K562 (cell line): ENCODE results near the gene PTPRT.

Experiments used
- C11orf30 ChIP-seq: fragments of 450-650 bp; IDR thresholded peaks from 2 replicates; pipeline ENCODE4 v1.6.1; 2016; ENCODE audit warnings: low read depth, mild to moderate bottlenecking
- EP300 ChIP-seq: IDR thresholded peaks from 2 replicates; pipeline ENCODE4 v1.6.1; 2012; ENCODE audit warnings: low read length, improper control_type of control experiment
- FOXA1 ChIP-seq: fragments of 450-650 bp; IDR thresholded peaks from 2 replicates; pipeline ENCODE4 v1.6.1; 2016; ENCODE audit warnings: mild to moderate bottlenecking, borderline replicate concordance
- FOXP1 ChIP-seq: sonication (generic); formaldehyde crosslinking; IDR thresholded peaks from 2 replicates; pipeline ENCODE4 v1.8.0; 2022; ENCODE audit warnings: mild to moderate bottlenecking, missing genetic modification reagents
- GABPA ChIP-seq: fragments of 200-800 bp; sonication (Bioruptor generic); conservative IDR thresholded peaks from 2 replicates; pipeline ENCODE4 v1.6.1; 2016; ENCODE audit warnings: low read depth, missing genetic modification characterization, missing compliant biosample characterization
- NR3C1 ChIP-seq: sonication (generic); formaldehyde crosslinking; IDR thresholded peaks from 2 replicates; pipeline ENCODE4 v1.8.1; 2022; ENCODE audit warnings: missing genetic modification reagents
- RCOR1 ChIP-seq, 2 experiments: IDR thresholded peaks; 2 replicates each; pipeline ENCODE4 v1.6.1; 2012; ENCODE audit warnings: low read depth in 2 of 2, low read length in 2 of 2, borderline replicate concordance in 1 of 2, improper control_type of control experiment in 1 of 2
- ZNF274 ChIP-seq: IDR thresholded peaks from 2 replicates; pipeline ENCODE4 v1.6.1; 2011; ENCODE audit warnings: low read depth, mild to moderate bottlenecking, low read length, moderate library complexity, borderline replicate concordance
- ZNF766 ChIP-seq: fragments of 200-800 bp; sonication (Bioruptor generic); conservative IDR thresholded peaks from 2 replicates; pipeline ENCODE4 v1.6.1; 2016; ENCODE audit warnings: missing genetic modification characterization, missing compliant biosample characterization
- TF ChIP-seq, protein P1 (sequence below), 3 experiments: IDR thresholded peaks in 2 of 3; conservative IDR thresholded peaks in 1 of 3; 2 replicates each; pipeline ENCODE4 v1.5.1; 2011 to 2012; ENCODE audit warnings: low read length in 3 of 3, mild to moderate bottlenecking in 3 of 3, control low read depth in 2 of 3, improper control_type of control experiment in 1 of 3, inconsistent platforms in 1 of 3, low read depth in 1 of 3, mixed read lengths in 1 of 3, moderate library complexity in 1 of 3; ENCODE audit not compliant: insufficient read depth in 2 of 3
- TF ChIP-seq, protein P2 (sequence below): fragments of 250-450 bp; sonication (Bioruptor Pico); IDR thresholded peaks from 2 replicates; pipeline ENCODE4 v1.5.0; 2020; ENCODE audit warnings: mild to moderate bottlenecking, borderline replicate concordance
- TF ChIP-seq, protein P3 (sequence below): fragments of 450-650 bp; conservative IDR thresholded peaks from 2 replicates; pipeline ENCODE4 v1.6.1; 2016; ENCODE audit warnings: missing genetic modification characterization, low read depth, mild to moderate bottlenecking, missing compliant biosample characterization, moderate library complexity
- TF ChIP-seq, protein P4 (sequence below): fragments of 450-650 bp; IDR thresholded peaks from 2 replicates; pipeline ENCODE4 v1.7.1; 2018; ENCODE audit warnings: mild to moderate bottlenecking, low read depth; ENCODE audit not compliant: partially characterized antibody
- TF ChIP-seq, protein P5 (sequence below), 2 experiments: fragments of 450-650 bp; formaldehyde crosslinking in 1 of 2; IDR thresholded peaks; 2 replicates each; pipeline versions ENCODE4 v1.4.0 to v1.6.1; 2014 to 2020; ENCODE audit warnings: mild to moderate bottlenecking in 2 of 2, borderline replicate concordance in 1 of 2, low read depth in 1 of 2

DNA sequence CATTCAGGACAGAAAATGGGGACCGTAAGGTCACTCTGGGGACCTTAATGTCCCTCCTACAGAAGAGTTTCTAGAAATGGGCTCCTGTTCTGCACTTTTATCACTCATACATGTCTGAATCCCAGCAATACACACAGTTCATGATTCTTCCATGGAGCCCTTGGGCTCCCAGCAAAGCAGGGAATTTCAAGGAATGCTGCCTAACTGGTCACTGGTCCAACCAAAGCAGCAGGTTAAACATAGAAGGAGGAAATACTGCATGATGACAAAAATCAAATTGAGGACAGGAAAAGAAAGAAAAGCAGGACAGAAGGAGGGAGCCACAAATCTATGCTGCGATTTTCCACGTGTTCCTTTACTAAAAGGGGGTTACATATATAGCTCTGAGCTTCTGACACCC lies 300.2 kb downstream of the PTPRT start:
- TF ChIP-seq, protein P1, sequence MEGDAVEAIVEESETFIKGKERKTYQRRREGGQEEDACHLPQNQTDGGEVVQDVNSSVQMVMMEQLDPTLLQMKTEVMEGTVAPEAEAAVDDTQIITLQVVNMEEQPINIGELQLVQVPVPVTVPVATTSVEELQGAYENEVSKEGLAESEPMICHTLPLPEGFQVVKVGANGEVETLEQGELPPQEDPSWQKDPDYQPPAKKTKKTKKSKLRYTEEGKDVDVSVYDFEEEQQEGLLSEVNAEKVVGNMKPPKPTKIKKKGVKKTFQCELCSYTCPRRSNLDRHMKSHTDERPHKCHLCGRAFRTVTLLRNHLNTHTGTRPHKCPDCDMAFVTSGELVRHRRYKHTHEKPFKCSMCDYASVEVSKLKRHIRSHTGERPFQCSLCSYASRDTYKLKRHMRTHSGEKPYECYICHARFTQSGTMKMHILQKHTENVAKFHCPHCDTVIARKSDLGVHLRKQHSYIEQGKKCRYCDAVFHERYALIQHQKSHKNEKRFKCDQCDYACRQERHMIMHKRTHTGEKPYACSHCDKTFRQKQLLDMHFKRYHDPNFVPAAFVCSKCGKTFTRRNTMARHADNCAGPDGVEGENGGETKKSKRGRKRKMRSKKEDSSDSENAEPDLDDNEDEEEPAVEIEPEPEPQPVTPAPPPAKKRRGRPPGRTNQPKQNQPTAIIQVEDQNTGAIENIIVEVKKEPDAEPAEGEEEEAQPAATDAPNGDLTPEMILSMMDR (IDR thresholded peaks at IDR 0.05 in 2 of 3, conservative IDR thresholded peaks at IDR 0.05 in 1 of 3; ENCODE audit: insufficient read depth in 2 of 3, low read depth in 1 of 3, low read length in 3 of 3) = no peak
- TF ChIP-seq ZNF766 = no peak
- no peak for TF ChIP-seq C11orf30
- no peak for TF ChIP-seq RCOR1 (IDR thresholded peaks at IDR 0.05; ENCODE audit: borderline replicate concordance in 1 of 2, low read depth in 2 of 2, low read length in 2 of 2)
- no peak for TF ChIP-seq NR3C1 (CRISPR knock-in tag)
- no peak for TF ChIP-seq ZNF274
- TF ChIP-seq FOXA1 = no peak
- TF ChIP-seq, protein P2, sequence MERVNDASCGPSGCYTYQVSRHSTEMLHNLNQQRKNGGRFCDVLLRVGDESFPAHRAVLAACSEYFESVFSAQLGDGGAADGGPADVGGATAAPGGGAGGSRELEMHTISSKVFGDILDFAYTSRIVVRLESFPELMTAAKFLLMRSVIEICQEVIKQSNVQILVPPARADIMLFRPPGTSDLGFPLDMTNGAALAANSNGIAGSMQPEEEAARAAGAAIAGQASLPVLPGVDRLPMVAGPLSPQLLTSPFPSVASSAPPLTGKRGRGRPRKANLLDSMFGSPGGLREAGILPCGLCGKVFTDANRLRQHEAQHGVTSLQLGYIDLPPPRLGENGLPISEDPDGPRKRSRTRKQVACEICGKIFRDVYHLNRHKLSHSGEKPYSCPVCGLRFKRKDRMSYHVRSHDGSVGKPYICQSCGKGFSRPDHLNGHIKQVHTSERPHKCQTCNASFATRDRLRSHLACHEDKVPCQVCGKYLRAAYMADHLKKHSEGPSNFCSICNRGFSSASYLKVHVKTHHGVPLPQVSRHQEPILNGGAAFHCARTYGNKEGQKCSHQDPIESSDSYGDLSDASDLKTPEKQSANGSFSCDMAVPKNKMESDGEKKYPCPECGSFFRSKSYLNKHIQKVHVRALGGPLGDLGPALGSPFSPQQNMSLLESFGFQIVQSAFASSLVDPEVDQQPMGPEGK (CRISPR knock-in tag) = no peak
- TF ChIP-seq, protein P3, sequence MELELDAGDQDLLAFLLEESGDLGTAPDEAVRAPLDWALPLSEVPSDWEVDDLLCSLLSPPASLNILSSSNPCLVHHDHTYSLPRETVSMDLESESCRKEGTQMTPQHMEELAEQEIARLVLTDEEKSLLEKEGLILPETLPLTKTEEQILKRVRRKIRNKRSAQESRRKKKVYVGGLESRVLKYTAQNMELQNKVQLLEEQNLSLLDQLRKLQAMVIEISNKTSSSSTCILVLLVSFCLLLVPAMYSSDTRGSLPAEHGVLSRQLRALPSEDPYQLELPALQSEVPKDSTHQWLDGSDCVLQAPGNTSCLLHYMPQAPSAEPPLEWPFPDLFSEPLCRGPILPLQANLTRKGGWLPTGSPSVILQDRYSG = no peak
- TF ChIP-seq, protein P4, sequence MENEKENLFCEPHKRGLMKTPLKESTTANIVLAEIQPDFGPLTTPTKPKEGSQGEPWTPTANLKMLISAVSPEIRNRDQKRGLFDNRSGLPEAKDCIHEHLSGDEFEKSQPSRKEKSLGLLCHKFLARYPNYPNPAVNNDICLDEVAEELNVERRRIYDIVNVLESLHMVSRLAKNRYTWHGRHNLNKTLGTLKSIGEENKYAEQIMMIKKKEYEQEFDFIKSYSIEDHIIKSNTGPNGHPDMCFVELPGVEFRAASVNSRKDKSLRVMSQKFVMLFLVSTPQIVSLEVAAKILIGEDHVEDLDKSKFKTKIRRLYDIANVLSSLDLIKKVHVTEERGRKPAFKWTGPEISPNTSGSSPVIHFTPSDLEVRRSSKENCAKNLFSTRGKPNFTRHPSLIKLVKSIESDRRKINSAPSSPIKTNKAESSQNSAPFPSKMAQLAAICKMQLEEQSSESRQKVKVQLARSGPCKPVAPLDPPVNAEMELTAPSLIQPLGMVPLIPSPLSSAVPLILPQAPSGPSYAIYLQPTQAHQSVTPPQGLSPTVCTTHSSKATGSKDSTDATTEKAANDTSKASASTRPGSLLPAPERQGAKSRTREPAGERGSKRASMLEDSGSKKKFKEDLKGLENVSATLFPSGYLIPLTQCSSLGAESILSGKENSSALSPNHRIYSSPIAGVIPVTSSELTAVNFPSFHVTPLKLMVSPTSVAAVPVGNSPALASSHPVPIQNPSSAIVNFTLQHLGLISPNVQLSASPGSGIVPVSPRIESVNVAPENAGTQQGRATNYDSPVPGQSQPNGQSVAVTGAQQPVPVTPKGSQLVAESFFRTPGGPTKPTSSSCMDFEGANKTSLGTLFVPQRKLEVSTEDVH = no peak
- TF ChIP-seq EP300 = no peak
- TF ChIP-seq, protein P5, sequence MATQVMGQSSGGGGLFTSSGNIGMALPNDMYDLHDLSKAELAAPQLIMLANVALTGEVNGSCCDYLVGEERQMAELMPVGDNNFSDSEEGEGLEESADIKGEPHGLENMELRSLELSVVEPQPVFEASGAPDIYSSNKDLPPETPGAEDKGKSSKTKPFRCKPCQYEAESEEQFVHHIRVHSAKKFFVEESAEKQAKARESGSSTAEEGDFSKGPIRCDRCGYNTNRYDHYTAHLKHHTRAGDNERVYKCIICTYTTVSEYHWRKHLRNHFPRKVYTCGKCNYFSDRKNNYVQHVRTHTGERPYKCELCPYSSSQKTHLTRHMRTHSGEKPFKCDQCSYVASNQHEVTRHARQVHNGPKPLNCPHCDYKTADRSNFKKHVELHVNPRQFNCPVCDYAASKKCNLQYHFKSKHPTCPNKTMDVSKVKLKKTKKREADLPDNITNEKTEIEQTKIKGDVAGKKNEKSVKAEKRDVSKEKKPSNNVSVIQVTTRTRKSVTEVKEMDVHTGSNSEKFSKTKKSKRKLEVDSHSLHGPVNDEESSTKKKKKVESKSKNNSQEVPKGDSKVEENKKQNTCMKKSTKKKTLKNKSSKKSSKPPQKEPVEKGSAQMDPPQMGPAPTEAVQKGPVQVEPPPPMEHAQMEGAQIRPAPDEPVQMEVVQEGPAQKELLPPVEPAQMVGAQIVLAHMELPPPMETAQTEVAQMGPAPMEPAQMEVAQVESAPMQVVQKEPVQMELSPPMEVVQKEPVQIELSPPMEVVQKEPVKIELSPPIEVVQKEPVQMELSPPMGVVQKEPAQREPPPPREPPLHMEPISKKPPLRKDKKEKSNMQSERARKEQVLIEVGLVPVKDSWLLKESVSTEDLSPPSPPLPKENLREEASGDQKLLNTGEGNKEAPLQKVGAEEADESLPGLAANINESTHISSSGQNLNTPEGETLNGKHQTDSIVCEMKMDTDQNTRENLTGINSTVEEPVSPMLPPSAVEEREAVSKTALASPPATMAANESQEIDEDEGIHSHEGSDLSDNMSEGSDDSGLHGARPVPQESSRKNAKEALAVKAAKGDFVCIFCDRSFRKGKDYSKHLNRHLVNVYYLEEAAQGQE (IDR thresholded peaks at IDR 0.05; ENCODE audit: borderline replicate concordance) = no peak
- TF ChIP-seq, protein P5 (CRISPR knock-in tag; IDR thresholded peaks at IDR 0.05; ENCODE audit: low read depth) = no peak
- TF ChIP-seq GABPA (tag) = no peak
- no peak for TF ChIP-seq FOXP1 (CRISPR knock-in tag)
